HepG2 (cell line): ENCODE results near the gene SINHCAF. TPM values are rescaled to one million over a fixed set of nuclear protein-coding genes. Genes with fewer than 3 reads are reported as not detected.

ENCODE experiments used
- CENPBD1 ChIP-seq: sonication (generic); formaldehyde crosslinking; IDR thresholded peaks from 2 replicates; pipeline ENCODE4 v1.8.0; 2022; ENCODE audit warnings: missing genetic modification reagents, low read depth, mild to moderate bottlenecking, borderline replicate concordance
- ESRRA ChIP-seq: sonication (generic); formaldehyde crosslinking; IDR thresholded peaks from 2 replicates; pipeline ENCODE4 v1.5.1; 2020; ENCODE audit warnings: mild to moderate bottlenecking, low read depth, missing genetic modification reagents
- FOXA3 ChIP-seq: IDR thresholded peaks from 2 replicates; pipeline ENCODE4 v1.6.1; 2016; ENCODE audit warnings: missing genetic modification reagents, missing compliant biosample characterization
- GRHL1 ChIP-seq: sonication (generic); formaldehyde crosslinking; conservative IDR thresholded peaks from 2 replicates; pipeline ENCODE4 v1.8.0; 2022; ENCODE audit warnings: missing genetic modification reagents
- GTF3A ChIP-seq: sonication (generic); formaldehyde crosslinking; conservative IDR thresholded peaks from 2 replicates; pipeline ENCODE4 v1.4.0; 2020; ENCODE audit warnings: mild to moderate bottlenecking, missing genetic modification reagents
- KDM5A ChIP-seq: fragments of 200-600 bp; sonication (generic); IDR thresholded peaks from 2 replicates; pipeline ENCODE4 v1.7.0; 2018; ENCODE audit warnings: antibody characterized with exemption, mild to moderate bottlenecking, low read length, borderline replicate concordance
- NFKBIZ ChIP-seq: IDR thresholded peaks from 2 replicates; pipeline ENCODE4 v1.6.1; 2018; ENCODE audit warnings: missing genetic modification reagents, missing compliant biosample characterization
- NFYC ChIP-seq: IDR thresholded peaks from 2 replicates; pipeline ENCODE4 v1.6.1; 2016; ENCODE audit warnings: missing genetic modification reagents, missing compliant biosample characterization
- TARDBP ChIP-seq: sonication (generic); formaldehyde crosslinking; IDR thresholded peaks from 2 replicates; pipeline ENCODE4 v1.8.0; 2022; ENCODE audit warnings: mild to moderate bottlenecking, missing genetic modification reagents
- TFDP1 ChIP-seq: IDR thresholded peaks from 2 replicates; pipeline ENCODE4 v1.6.1; 2016; ENCODE audit warnings: missing compliant biosample characterization, missing genetic modification reagents, borderline replicate concordance
- THAP8 ChIP-seq: sonication (generic); formaldehyde crosslinking; IDR thresholded peaks from 2 replicates; pipeline ENCODE4 v1.5.1; 2020; ENCODE audit warnings: missing genetic modification reagents, mild to moderate bottlenecking, borderline replicate concordance
- TOE1 ChIP-seq: sonication (generic); formaldehyde crosslinking; IDR thresholded peaks from 2 replicates; pipeline ENCODE4 v1.4.0; 2020; ENCODE audit warnings: mild to moderate bottlenecking, missing genetic modification reagents
- U2AF2 ChIP-seq: fragments of 200-400 bp; formaldehyde crosslinking; IDR thresholded peaks from 2 replicates; pipeline ENCODE4 v1.6.1; 2017; ENCODE audit warnings: low read depth, mild to moderate bottlenecking, low read length
- ZNF337 ChIP-seq: sonication (generic); formaldehyde crosslinking; IDR thresholded peaks from 2 replicates; pipeline ENCODE4 v1.5.1; 2020; ENCODE audit warnings: missing genetic modification reagents, low read depth, mild to moderate bottlenecking, borderline replicate concordance
- ZNF549 ChIP-seq: sonication (generic); formaldehyde crosslinking; IDR thresholded peaks from 2 replicates; pipeline ENCODE4 v1.5.0; 2020; ENCODE audit warnings: missing genetic modification reagents
- ZNF563 ChIP-seq: sonication (generic); formaldehyde crosslinking; IDR thresholded peaks from 2 replicates; pipeline ENCODE4 v1.8.0; 2022; ENCODE audit warnings: mild to moderate bottlenecking, moderate library complexity, missing genetic modification reagents
- ZNF703 ChIP-seq: sonication (generic); formaldehyde crosslinking; IDR thresholded peaks from 2 replicates; pipeline ENCODE4 v1.5.1; 2020; ENCODE audit warnings: missing genetic modification reagents, mild to moderate bottlenecking, moderate library complexity, borderline replicate concordance
- ZNF781 ChIP-seq: sonication (generic); formaldehyde crosslinking; IDR thresholded peaks from 2 replicates; pipeline ENCODE4 v1.5.1; 2020; ENCODE audit warnings: borderline replicate concordance, mild to moderate bottlenecking, missing genetic modification reagents; ENCODE audit errors: not compliant biosample characterization
- polyA plus RNA-seq, 8 experiments: library from polyadenylated mRNA; depleted of rRNA in 3 of 8; stranded (reverse) in 7 of 8; unstranded in 1 of 8; fragments of >200 nt; fragmentation: Illumina TruSeq in 4 of 8; extraction: Trizol in 4 of 8; gene quantifications; 2 replicates each; pipeline versions ENCODE4 v1.2.1 to v1.2.3, GENCODE V29; 2011 to 2016; ENCODE audit warnings: low read depth in 4 of 8, missing spikeins in 1 of 8, mixed read lengths in 1 of 8; ENCODE audit not compliant: insufficient read depth in 1 of 8
- total RNA-seq, 5 experiments: library from RNA; depleted of rRNA; stranded (reverse); fragments of >200 nt; fragmentation: Illumina TruSeq; extraction: Trizol; gene quantifications; 2 replicates each; pipeline ENCODE4 v1.2.3, GENCODE V29; 2016; ENCODE audit warnings: low read depth in 1 of 5
- TF ChIP-seq, protein P1 (sequence below): IDR thresholded peaks from 2 replicates; pipeline ENCODE4 v1.6.1; 2016; ENCODE audit warnings: low read depth, missing genetic modification reagents, missing compliant biosample characterization
- TF ChIP-seq, protein P2 (sequence below): IDR thresholded peaks from 2 replicates; pipeline ENCODE4 v1.6.1; 2016; ENCODE audit warnings: low read depth, control low read depth

Gene SINHCAF
- total and polyA plus RNA-seq, 2 of the 13 experiments (the other 11 are each of a cell fraction or from before 2014, with no cell fraction given), result 54.6 to 97.8 TPM

GRCh38 chr12:31355747-31356107 lies 29.8 kb upstream of the SINHCAF start (continued):
- TF ChIP-seq, protein P1, sequence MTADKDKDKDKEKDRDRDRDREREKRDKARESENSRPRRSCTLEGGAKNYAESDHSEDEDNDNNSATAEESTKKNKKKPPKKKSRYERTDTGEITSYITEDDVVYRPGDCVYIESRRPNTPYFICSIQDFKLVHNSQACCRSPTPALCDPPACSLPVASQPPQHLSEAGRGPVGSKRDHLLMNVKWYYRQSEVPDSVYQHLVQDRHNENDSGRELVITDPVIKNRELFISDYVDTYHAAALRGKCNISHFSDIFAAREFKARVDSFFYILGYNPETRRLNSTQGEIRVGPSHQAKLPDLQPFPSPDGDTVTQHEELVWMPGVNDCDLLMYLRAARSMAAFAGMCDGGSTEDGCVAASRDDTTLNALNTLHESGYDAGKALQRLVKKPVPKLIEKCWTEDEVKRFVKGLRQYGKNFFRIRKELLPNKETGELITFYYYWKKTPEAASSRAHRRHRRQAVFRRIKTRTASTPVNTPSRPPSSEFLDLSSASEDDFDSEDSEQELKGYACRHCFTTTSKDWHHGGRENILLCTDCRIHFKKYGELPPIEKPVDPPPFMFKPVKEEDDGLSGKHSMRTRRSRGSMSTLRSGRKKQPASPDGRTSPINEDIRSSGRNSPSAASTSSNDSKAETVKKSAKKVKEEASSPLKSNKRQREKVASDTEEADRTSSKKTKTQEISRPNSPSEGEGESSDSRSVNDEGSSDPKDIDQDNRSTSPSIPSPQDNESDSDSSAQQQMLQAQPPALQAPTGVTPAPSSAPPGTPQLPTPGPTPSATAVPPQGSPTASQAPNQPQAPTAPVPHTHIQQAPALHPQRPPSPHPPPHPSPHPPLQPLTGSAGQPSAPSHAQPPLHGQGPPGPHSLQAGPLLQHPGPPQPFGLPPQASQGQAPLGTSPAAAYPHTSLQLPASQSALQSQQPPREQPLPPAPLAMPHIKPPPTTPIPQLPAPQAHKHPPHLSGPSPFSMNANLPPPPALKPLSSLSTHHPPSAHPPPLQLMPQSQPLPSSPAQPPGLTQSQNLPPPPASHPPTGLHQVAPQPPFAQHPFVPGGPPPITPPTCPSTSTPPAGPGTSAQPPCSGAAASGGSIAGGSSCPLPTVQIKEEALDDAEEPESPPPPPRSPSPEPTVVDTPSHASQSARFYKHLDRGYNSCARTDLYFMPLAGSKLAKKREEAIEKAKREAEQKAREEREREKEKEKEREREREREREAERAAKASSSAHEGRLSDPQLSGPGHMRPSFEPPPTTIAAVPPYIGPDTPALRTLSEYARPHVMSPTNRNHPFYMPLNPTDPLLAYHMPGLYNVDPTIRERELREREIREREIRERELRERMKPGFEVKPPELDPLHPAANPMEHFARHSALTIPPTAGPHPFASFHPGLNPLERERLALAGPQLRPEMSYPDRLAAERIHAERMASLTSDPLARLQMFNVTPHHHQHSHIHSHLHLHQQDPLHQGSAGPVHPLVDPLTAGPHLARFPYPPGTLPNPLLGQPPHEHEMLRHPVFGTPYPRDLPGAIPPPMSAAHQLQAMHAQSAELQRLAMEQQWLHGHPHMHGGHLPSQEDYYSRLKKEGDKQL, result peak; percentile 1; the same call in 1 of the 2 replicates
- TF ChIP-seq ZNF337 (CRISPR knock-in tag) (no peak), ZNF563 (no peak), TFDP1 (CRISPR knock-in tag) (no peak), ESRRA (CRISPR knock-in tag) (no peak), NFKBIZ (CRISPR knock-in tag) (no peak), GTF3A (CRISPR knock-in tag) (no peak), TOE1 (CRISPR knock-in tag) (no peak), THAP8 (no peak), GRHL1 (no peak), ZNF549 (CRISPR knock-in tag) (no peak), KDM5A (no peak), U2AF2 (no peak), CENPBD1 (CRISPR knock-in tag) (no peak), TARDBP (CRISPR knock-in tag) (peak; percentile 17; the same call in 1 of the 2 replicates), ZNF703 (CRISPR knock-in tag) (no peak), FOXA3 (CRISPR knock-in tag) (no peak), NFYC (no peak), ZNF781 (no peak)
- TF ChIP-seq, protein P2, sequence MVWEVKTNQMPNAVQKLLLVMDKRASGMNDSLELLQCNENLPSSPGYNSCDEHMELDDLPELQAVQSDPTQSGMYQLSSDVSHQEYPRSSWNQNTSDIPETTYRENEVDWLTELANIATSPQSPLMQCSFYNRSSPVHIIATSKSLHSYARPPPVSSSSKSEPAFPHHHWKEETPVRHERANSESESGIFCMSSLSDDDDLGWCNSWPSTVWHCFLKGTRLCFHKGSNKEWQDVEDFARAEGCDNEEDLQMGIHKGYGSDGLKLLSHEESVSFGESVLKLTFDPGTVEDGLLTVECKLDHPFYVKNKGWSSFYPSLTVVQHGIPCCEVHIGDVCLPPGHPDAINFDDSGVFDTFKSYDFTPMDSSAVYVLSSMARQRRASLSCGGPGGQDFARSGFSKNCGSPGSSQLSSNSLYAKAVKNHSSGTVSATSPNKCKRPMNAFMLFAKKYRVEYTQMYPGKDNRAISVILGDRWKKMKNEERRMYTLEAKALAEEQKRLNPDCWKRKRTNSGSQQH (CRISPR knock-in tag), result peak; percentile 1; the same call in 1 of the 2 replicates
